Left lung (tissue), 10 donors: ENCODE results near the gene HMGCR. TPM values are rescaled to one million over a fixed set of nuclear protein-coding genes. Genes with fewer than 3 reads are reported as not detected.

ENCODE experiments used
- ATAC-seq: fragments of 200-7000 bp; cut with Tn5 transposase; one replicate; pipeline ENCODE4 v1.9.1; 2020; ENCODE audit warnings: moderate library complexity
- DNase-seq, 4 donors: peaks; one replicate each; pipeline ENCODE4 v3.0.0-alpha.2; 2013 to 2020
- H3K27ac ChIP-seq, 2 donors: fragments of 200-600 bp; sonication (generic) in 1 of 2; one replicate each; pipeline versions ENCODE4 v1.5.0 to v1.8.0; 2020 to 2021
- H3K27me3 ChIP-seq, 2 donors: fragments of 200-600 bp; sonication (generic) in 1 of 2; one replicate each; pipeline versions ENCODE4 v1.5.0 to v1.8.0; 2020 to 2021
- H3K36me3 ChIP-seq, 2 donors: fragments of 200-600 bp; sonication (generic) in 1 of 2; one replicate each; pipeline versions ENCODE4 v1.5.0 to v1.8.0; 2020 to 2021
- H3K4me1 ChIP-seq, 2 donors: fragments of 200-600 bp; one replicate each; pipeline ENCODE4 v1.8.0; 2021
- H3K4me3 ChIP-seq, 2 donors: fragments of 200-600 bp; sonication (generic) in 1 of 2; one replicate each; pipeline versions ENCODE4 v1.5.0 to v1.8.0; 2020 to 2021; ENCODE audit warnings: mild to moderate bottlenecking in 1 of 2
- H3K9me3 ChIP-seq, 2 donors: fragments of 200-600 bp; sonication (generic) in 1 of 2; one replicate each; pipeline versions ENCODE4 v1.5.0 to v1.8.0; 2020 to 2021
- intact Hi-C, 2 donors: fragments of 100-400 bp; cut with DNase I; formaldehyde crosslinking; loops; one replicate each; pipeline versions ENCODE4 v1.11.2 to v1.14.2; 2022
- polyA plus RNA-seq, 6 donors: library from polyadenylated mRNA; unstranded; fragments of 120-200 nt; gene quantifications; one replicate each; pipeline ENCODE4 v1.2.1, GENCODE V29; 2013; ENCODE audit not compliant: insufficient read length in 6 of 6
- total RNA-seq, 2 donors: library from RNA; stranded (reverse); fragmentation: NEBNext Ultra II Directional; extraction: Animal tissue kit (Norgen Biotek cat#: 25700); gene quantifications; one replicate each; pipeline ENCODE4 v1.2.1, GENCODE V29; 2021
- TF ChIP-seq, protein P1 (sequence below), 2 donors: fragments of 200-600 bp; sonication (generic) in 1 of 2; IDR thresholded peaks; one replicate each; pipeline versions ENCODE4 v1.5.0 to v1.8.0; 2021; ENCODE audit warnings: antibody characterized with exemption in 2 of 2
- donor health status: DM: no; HTN: yes; CAD: no.
- donor health status: DM: no; HTN: no; CAD: no.

HMGCR gene
- total and polyA plus RNA-seq, 8 donors, result 37.2 to 166 (median 54.9) TPM

GRCh38 chr5:75380099-75380498 lies 43.1 kb downstream of the HMGCR start:
- Histone ChIP-seq H3K36me3 (peaks cover 0 to 81% of the 10 kb centered on the region in 2 donors), H3K9me3 (no peaks in the 10 kb centered on the region), H3K27ac (no peak overlapping the region), H3K4me1 (no peaks in the 10 kb centered on the region), H3K4me3 (no peak overlapping the region), H3K27me3 (no peaks in the 10 kb centered on the region)
- TF ChIP-seq, protein P1, sequence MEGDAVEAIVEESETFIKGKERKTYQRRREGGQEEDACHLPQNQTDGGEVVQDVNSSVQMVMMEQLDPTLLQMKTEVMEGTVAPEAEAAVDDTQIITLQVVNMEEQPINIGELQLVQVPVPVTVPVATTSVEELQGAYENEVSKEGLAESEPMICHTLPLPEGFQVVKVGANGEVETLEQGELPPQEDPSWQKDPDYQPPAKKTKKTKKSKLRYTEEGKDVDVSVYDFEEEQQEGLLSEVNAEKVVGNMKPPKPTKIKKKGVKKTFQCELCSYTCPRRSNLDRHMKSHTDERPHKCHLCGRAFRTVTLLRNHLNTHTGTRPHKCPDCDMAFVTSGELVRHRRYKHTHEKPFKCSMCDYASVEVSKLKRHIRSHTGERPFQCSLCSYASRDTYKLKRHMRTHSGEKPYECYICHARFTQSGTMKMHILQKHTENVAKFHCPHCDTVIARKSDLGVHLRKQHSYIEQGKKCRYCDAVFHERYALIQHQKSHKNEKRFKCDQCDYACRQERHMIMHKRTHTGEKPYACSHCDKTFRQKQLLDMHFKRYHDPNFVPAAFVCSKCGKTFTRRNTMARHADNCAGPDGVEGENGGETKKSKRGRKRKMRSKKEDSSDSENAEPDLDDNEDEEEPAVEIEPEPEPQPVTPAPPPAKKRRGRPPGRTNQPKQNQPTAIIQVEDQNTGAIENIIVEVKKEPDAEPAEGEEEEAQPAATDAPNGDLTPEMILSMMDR (IDR thresholded peaks at IDR 0.05), result no peak
- DNase-seq, result no peak
- ATAC-seq, result no peak
- intact Hi-C loops, result no loop called here

- TF ChIP-seq, protein P1 (IDR thresholded peaks at IDR 0.05), result no peak
- peaks cover 0 to 87% of the 10 kb centered on the region in 2 donors for H3K36me3 ChIP-seq
Measured at GRCh38 chr5:75381456-75381855, 44.4 kb downstream of the HMGCR start.

DNA sequence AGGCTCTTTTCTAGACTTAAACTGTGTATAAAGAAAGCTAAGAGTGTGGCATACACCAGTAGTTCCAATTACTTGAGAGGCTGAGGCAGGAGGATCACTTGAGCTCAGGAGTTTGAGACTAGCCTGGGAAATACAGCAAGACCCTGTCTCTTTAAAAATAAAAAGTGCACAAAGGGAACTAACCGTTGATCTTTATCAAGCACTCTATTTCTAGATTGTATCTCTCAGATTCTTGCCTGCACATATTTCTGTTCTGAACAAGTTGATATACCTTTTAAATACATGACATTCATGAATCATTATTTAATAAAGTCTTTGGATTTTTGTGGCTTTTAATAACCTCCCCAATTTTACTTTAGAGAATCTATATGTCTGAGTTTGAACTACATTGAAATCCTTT lies 47.2 kb downstream of the HMGCR start:
- Histone ChIP-seq H3K9me3 (no peaks in the 10 kb centered on the region), H3K36me3 (peaks cover 0 to 90% of the 10 kb centered on the region in 2 donors), H3K27ac (no peak overlapping the region), H3K4me3 (no peak overlapping the region), H3K4me1 (no peaks in the 10 kb centered on the region), H3K27me3 (no peaks in the 10 kb centered on the region)
- intact Hi-C loops, result no loop called here
- ATAC-seq (no peak), DNase-seq (no peak)
- TF ChIP-seq, protein P1 (IDR thresholded peaks at IDR 0.05), result no peak

More at GRCh38 chr5:75381456-75381855, 44.4 kb downstream of the HMGCR start:
- ATAC-seq, result no peak
- H3K4me3 ChIP-seq, result no peak overlapping the region
- intact Hi-C loops, result no loop called here
- H3K9me3 ChIP-seq, result no peaks in the 10 kb centered on the region
- DNase-seq, result no peak
- H3K27ac ChIP-seq, result no peak overlapping the region
- H3K4me1 ChIP-seq, result no peaks in the 10 kb centered on the region
- H3K27me3 ChIP-seq, result no peaks in the 10 kb centered on the region

DNA sequence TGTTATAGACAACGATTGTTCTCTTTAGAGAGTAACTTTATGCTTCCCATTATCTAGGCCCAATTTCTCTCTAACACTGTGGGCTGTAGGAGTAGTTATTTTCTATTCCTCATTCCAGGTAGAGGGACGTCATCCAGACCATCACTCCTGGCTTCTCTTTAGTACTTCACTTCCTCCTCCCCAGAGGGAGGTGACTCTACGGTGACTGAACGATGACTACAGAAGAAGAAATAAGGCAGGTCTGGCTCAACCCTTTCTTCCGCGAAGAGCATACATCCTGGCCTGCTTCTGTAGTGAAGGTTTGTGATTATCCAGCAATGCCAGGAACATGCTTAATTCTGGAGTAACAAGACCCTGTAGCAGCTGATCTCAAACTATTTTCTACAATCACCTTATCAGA lies 50.8 kb downstream of the HMGCR start:
- TF ChIP-seq, protein P1 (IDR thresholded peaks at IDR 0.05), result no peak
- peaks cover 0 to 82% of the 10 kb centered on the region in 2 donors for H3K36me3 ChIP-seq
- H3K27ac ChIP-seq, result no peak overlapping the region
- no peaks in the 10 kb centered on the region for H3K4me1 ChIP-seq
- intact Hi-C loops, result no loop called here
- DNase-seq (no peak), ATAC-seq (no peak)
- H3K9me3 ChIP-seq, result no peaks in the 10 kb centered on the region
- no peaks in the 10 kb centered on the region for H3K27me3 ChIP-seq
- no peak overlapping the region for H3K4me3 ChIP-seq

- Histone ChIP-seq H3K4me1 (no peaks in the 10 kb centered on the region), H3K27ac (no peak overlapping the region), H3K4me3 (no peak overlapping the region), H3K9me3 (no peaks in the 10 kb centered on the region), H3K36me3 (peaks cover 0 to 74% of the 10 kb centered on the region in 2 donors), H3K27me3 (no peaks in the 10 kb centered on the region)
- intact Hi-C loops, result no loop called here
- ATAC-seq (no peak), DNase-seq (no peak)
- TF ChIP-seq, protein P1 (IDR thresholded peaks at IDR 0.05), result no peak
Measured at GRCh38 chr5:75389430-75389829, 52.4 kb downstream of the HMGCR start.
